Measurements from ENCODE around the gene GABPA.

- TF ChIP-seq POLR2A (IDR thresholded peaks at IDR 0.05; ENCODE audit: low read length) (no peak), GATA1 (IDR thresholded peaks at IDR 0.05; ENCODE audit: low read depth, low read length) (no peak)
Observed at GRCh38 chr21:25732091-25732760, 2.5 kb upstream of the GABPA start.
